ENCODE data around the gene CPSF7. TPM values are rescaled to one million over a fixed set of nuclear protein-coding genes. Genes with fewer than 3 reads are reported as not detected.
A peak's percentile ranks its signal among the peaks of the same experiment; 100 is the strongest.

CPSF7 gene
- total RNA-seq, 1 experiment from 2014 or later, result 123 TPM

DNA sequence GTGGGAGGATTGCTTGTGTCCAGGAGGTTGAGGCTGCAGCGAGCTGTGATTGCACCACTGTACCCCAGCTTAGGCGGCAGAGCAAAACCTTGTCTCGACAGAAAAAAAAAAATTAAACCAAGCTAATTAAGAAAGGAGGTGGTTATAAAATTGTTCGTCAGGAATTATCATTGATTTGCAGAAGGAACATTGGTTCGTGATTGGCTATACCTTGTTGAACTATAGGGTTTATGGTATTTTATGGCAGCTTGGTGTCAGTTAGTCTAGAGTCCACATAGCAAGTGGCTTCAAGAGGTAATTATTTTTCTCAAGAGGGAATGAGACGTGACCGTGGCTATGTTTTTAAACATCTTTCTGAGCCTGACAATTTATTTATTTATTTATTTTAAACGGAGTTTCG, 48.9 kb downstream of the CPSF7 start:
- TF ChIP-seq, protein P1, sequence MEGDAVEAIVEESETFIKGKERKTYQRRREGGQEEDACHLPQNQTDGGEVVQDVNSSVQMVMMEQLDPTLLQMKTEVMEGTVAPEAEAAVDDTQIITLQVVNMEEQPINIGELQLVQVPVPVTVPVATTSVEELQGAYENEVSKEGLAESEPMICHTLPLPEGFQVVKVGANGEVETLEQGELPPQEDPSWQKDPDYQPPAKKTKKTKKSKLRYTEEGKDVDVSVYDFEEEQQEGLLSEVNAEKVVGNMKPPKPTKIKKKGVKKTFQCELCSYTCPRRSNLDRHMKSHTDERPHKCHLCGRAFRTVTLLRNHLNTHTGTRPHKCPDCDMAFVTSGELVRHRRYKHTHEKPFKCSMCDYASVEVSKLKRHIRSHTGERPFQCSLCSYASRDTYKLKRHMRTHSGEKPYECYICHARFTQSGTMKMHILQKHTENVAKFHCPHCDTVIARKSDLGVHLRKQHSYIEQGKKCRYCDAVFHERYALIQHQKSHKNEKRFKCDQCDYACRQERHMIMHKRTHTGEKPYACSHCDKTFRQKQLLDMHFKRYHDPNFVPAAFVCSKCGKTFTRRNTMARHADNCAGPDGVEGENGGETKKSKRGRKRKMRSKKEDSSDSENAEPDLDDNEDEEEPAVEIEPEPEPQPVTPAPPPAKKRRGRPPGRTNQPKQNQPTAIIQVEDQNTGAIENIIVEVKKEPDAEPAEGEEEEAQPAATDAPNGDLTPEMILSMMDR (IDR thresholded peaks at IDR 0.05; ENCODE audit: insufficient read depth in 1 of 2, low read depth in 1 of 2, low read length in 1 of 2, severe bottlenecking in 1 of 2, unreplicated experiment in 1 of 2), result no peak
- POLR2A ChIA-PET, result interaction anchor here (0.7 kb wide), 1 partner anchor 19 kb away, joined by 3 read pairs; the partner anchor contains the start of genes CYB561A3 and TMEM138
- no peak overlapping the region for H3K4me3 Mint-ChIP-seq (ENCODE audit: unreplicated experiment)

GRCh38 chr11:61378713-61379313, 51.0 kb downstream of the CPSF7 start:
- intact Hi-C loops (cut with micrococcal nuclease; ENCODE audit: unreplicated experiment), result no loop called here
- DNase-seq, result peak in 1 of 2 experiments; percentile 55
- H3K4me1 ChIP-seq, result peaks cover 12% of the 10 kb centered on the region
- no peak overlapping the region for H3K4me3 ChIP-seq (ENCODE audit: low read depth, low read length)
- CTCF ChIA-PET, result interaction anchor here (1.1 kb wide), 1 partner anchor 43 kb away, joined by 7 read pairs; no protein-coding TSS in a partner anchor
- H3K27me3 ChIP-seq (replicated peaks; ENCODE audit: control insufficient read depth, insufficient read depth, low read length), result no peaks in the 10 kb centered on the region
- Mint-ChIP-seq H3K36me3 (ENCODE audit: insufficient read depth, unreplicated experiment) (no peaks in the 10 kb centered on the region), H3K4me1 (ENCODE audit: low read depth, unreplicated experiment) (peaks cover 7% of the 10 kb centered on the region), H3K27ac (ENCODE audit: unreplicated experiment) (no peak overlapping the region), H3K4me3 (ENCODE audit: unreplicated experiment) (no peak overlapping the region), H3K27me3 (ENCODE audit: insufficient read depth, unreplicated experiment) (no peaks in the 10 kb centered on the region), H3K9me3 (ENCODE audit: unreplicated experiment) (no peaks in the 10 kb centered on the region)
- no TSS peak for BruUV-seq (replicated peaks)
- H3K36me3 ChIP-seq (ENCODE audit: control insufficient read depth, insufficient read depth, low read length), result no peaks in the 10 kb centered on the region
- H3K9me3 ChIP-seq, result peaks cover 3% of the 10 kb centered on the region; the same call in 1 of the 2 replicates
- POLR2A ChIA-PET, result interaction anchor here (0.5 to 1.3 kb wide), 5 partner anchors 13 to 1047 kb away, joined by 3 to 19 read pairs (median 3); partner anchors contain the start of genes CYB561A3, TMEM138 and TMEM216
- TF ChIP-seq, protein P1 (IDR thresholded peaks at IDR 0.05; ENCODE audit: insufficient read depth in 1 of 2, low read depth in 1 of 2, low read length in 1 of 2, severe bottlenecking in 1 of 2, unreplicated experiment in 1 of 2), result no peak

More for the DNA sequence above, 48.9 kb downstream of the CPSF7 start:
- no peaks in the 10 kb centered on the region for H3K9me3 Mint-ChIP-seq (ENCODE audit: unreplicated experiment)
- BruUV-seq (replicated peaks), result no TSS peak
- DNase-seq, result no peak
- H3K27me3 ChIP-seq (replicated peaks; ENCODE audit: control insufficient read depth, insufficient read depth, low read length), result no peaks in the 10 kb centered on the region
- H3K4me1 Mint-ChIP-seq (ENCODE audit: low read depth, unreplicated experiment), result peaks cover 11% of the 10 kb centered on the region
- H3K4me3 ChIP-seq (ENCODE audit: low read depth, low read length), result no peak overlapping the region
- intact Hi-C loops (cut with micrococcal nuclease; ENCODE audit: unreplicated experiment), result no loop called here
- peaks cover 3% of the 10 kb centered on the region; the same call in 1 of the 2 replicates for H3K9me3 ChIP-seq
- H3K36me3 ChIP-seq (ENCODE audit: control insufficient read depth, insufficient read depth, low read length), result no peaks in the 10 kb centered on the region
- H3K4me1 ChIP-seq, result peaks cover 15% of the 10 kb centered on the region
- CTCF ChIA-PET, result interaction anchor here (1.1 kb wide), 1 partner anchor 44 kb away, joined by 3 read pairs; no protein-coding TSS in a partner anchor
- H3K36me3 Mint-ChIP-seq (ENCODE audit: insufficient read depth, unreplicated experiment), result no peaks in the 10 kb centered on the region
- H3K27me3 Mint-ChIP-seq (ENCODE audit: insufficient read depth, unreplicated experiment), result no peaks in the 10 kb centered on the region
- no peak overlapping the region for H3K27ac Mint-ChIP-seq (ENCODE audit: unreplicated experiment)

DNA sequence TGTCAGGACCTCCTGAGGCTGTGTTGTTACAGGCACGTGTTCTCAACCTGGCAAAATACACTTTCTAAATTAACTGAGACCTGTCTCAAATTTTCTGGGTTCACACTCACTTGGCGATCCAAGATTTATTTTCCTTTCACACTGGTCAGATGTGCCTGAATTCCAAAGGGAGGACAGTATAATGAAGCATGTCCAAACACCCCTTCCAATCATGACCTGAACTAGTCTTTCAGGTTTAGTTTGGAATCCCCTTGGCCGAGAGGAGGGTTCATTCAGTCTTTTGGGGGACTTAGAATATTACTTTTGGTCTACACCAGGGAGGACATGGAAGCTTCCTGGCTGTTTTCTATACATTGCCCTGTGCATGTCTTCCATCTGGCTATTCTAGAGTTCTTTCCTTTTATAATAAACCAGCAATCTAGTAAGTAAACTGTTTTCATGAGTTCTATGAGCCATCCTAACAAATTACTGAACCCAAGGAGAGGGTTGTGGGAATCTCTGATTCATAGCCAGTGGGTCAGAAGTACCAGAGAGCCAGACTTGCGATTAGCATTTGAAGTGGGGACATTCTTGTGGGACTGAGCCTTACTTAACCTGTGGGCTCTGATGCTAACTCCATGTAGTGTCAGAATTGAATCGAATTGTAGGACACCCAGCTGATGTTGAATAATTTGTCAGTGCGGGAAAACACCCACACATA, 52.2 kb downstream of the CPSF7 start:
- peaks cover 12% of the 10 kb centered on the region for H3K4me1 ChIP-seq
- no peaks in the 10 kb centered on the region for H3K27me3 ChIP-seq (replicated peaks; ENCODE audit: control insufficient read depth, insufficient read depth, low read length)
- TF ChIP-seq, protein P1 (IDR thresholded peaks at IDR 0.05; ENCODE audit: insufficient read depth in 1 of 2, low read depth in 1 of 2, low read length in 1 of 2, severe bottlenecking in 1 of 2, unreplicated experiment in 1 of 2), result no peak
- CTCF ChIA-PET, result no interaction called here
- Mint-ChIP-seq H3K4me1 (ENCODE audit: low read depth, unreplicated experiment) (peaks cover 7% of the 10 kb centered on the region), H3K27ac (ENCODE audit: unreplicated experiment) (no peak overlapping the region), H3K9me3 (ENCODE audit: unreplicated experiment) (no peaks in the 10 kb centered on the region), H3K36me3 (ENCODE audit: insufficient read depth, unreplicated experiment) (peaks cover 2% of the 10 kb centered on the region), H3K27me3 (ENCODE audit: insufficient read depth, unreplicated experiment) (no peaks in the 10 kb centered on the region), H3K4me3 (ENCODE audit: unreplicated experiment) (no peak overlapping the region)
- POLR2A ChIA-PET, result no interaction called here
- intact Hi-C loops (cut with micrococcal nuclease; ENCODE audit: unreplicated experiment), result no loop called here
- BruUV-seq (replicated peaks), result no TSS peak
- H3K36me3 ChIP-seq (ENCODE audit: control insufficient read depth, insufficient read depth, low read length), result no peaks in the 10 kb centered on the region
- no peak overlapping the region for H3K4me3 ChIP-seq (ENCODE audit: low read depth, low read length)
- H3K9me3 ChIP-seq, result peaks cover 8% of the 10 kb centered on the region
- DNase-seq, result no peak

Measured in Caco-2 (cell line).